GM12875 (cell line): ENCODE results near the gene PXDN.
"Not testable (repeated sequence)": the region's sequence is repeated elsewhere in the genome, so short reads cannot be mapped to it uniquely, and the experiment has no call there.

Experiments
- H3K4me3 ChIP-seq: one replicate; pipeline ENCODE4 v1.5.1; 2011; ENCODE audit warnings: low read depth, low read length, control low read depth
- TF ChIP-seq, protein P1 (sequence below): IDR thresholded peaks from 2 replicates; pipeline ENCODE4 v1.5.1; 2011; ENCODE audit warnings: low read depth, mild to moderate bottlenecking, control low read depth, inconsistent platforms, low read length, moderate library complexity, borderline replicate concordance; ENCODE audit not compliant: insufficient read depth

The PXDN gene

DNA sequence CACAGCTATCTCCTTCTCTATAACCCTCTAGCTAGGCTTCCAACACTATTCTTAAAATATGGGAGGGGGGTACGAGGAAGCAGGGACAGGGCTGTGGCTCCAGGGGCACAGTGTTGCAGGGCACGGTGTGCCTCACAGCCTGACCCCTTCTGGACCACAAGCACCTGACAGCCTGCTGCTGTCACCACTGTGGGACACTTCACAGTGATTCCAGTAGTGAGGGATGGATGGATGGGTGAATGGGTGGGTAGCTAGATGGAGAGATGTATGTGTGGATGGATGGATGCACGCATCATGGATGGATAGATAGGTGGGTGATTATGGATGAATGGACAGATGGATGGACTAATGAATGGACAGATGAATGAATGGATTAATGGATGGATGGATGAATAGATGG, 21.6 kb downstream of the PXDN start:
- H3K4me3 ChIP-seq: no peak overlapping the region
- TF ChIP-seq, protein P1, sequence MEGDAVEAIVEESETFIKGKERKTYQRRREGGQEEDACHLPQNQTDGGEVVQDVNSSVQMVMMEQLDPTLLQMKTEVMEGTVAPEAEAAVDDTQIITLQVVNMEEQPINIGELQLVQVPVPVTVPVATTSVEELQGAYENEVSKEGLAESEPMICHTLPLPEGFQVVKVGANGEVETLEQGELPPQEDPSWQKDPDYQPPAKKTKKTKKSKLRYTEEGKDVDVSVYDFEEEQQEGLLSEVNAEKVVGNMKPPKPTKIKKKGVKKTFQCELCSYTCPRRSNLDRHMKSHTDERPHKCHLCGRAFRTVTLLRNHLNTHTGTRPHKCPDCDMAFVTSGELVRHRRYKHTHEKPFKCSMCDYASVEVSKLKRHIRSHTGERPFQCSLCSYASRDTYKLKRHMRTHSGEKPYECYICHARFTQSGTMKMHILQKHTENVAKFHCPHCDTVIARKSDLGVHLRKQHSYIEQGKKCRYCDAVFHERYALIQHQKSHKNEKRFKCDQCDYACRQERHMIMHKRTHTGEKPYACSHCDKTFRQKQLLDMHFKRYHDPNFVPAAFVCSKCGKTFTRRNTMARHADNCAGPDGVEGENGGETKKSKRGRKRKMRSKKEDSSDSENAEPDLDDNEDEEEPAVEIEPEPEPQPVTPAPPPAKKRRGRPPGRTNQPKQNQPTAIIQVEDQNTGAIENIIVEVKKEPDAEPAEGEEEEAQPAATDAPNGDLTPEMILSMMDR: no peak

DNA sequence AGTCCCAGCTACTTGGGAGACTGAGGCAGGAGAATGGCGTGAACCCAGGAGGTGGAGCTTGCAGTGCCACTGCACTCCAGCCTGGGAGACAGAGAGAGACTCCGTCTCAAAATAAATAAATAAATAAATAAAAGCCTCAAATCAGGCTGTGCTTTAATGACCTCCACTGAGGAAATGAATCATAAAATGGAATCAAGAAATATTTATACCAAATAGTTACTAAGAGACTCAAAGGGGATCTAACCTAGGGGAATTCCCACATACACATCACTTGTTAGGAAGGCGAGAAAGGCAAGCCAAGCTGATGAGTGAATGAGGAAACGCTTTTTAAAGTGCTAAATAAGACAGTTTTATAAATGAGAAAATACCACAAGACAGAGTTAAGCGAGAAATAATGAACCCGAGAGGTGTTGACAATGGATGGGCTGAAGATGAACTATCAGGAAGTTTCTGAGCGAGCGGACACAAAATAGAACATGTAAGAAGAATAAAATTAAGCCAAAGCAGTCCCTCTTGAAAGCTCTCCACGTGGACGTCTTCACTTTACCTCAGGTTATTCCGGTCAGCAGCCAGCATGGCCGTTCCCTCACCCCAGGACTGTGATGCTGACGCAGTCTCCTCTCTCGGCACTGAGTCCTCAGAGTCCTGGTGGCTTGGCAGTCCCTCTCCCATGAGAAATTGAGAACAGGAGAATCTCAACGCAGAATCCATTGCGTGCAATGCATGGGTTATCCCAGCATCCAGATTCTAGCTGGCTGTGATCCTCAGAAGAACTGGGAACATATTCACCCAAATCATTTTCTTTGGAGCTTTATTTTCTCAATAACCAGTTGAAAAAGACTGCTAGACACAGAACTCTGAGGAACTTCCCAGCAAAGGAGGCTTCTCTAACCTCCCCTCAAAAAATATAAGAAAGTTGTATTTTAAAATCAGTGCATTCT, 22.3 kb downstream of the PXDN start:
- no peak overlapping the region for H3K4me3 ChIP-seq
- TF ChIP-seq, protein P1: no peak

DNA sequence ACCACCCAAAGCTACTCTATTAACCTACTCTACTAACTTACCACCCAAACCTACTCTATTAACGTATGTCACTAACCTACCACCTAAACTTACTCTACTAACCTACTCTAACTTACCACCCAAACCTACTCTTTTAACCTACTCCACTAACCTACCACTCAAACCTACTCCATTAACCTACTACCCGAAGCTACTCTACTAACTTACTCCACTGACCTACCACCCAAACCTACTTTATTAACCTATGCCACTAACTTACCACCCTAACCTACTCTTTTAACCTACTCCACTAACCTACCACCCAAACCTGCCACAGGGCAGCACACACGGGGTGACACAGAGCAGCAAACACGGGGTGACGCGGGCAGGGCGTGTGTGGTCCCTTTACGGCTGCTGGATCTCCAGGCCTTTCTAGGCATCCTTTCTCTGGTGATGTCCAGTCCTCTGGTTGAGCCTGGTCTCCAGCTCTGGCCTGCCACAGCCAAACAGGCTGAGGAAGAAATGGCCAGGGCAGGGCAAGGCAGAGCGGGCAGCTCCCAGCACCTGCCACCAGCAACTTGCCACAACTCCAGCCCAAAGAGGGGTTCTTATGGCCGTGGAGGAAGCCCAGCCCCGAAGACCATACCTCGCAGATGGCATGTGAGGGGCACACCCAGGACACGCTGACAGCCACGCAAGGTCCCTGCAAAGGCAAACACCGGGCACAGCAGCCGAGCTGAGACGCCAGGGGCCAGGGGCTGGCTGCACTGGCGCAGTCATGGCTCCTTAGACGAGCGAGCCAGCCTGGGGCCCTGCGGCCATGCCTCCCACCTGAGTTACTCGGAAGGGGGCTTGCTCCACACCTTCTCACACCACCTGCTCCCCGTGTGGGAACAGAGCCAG, 25.7 kb downstream of the PXDN start:
- H3K4me3 ChIP-seq: no peak overlapping the region
- TF ChIP-seq, protein P1: no peak

DNA sequence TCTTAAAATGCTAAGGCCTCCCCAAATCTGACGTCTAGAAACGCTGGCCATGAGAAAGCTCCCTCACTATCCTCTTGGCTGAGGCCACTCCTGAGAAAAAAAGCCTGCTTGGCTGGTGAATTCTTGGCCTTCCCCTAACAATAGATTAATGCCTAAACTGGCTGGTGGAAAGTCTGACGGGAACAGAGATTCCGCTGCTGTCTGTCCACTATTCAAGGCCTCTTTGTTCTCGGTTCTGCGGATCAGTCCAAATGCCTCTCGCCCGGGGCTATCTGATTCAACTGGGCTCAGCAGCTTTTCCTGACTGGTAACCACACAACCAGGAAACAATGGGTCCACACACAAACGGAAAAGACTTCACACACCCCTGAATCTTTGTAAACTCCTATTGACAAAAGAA, 27.2 kb downstream of the PXDN start:
- TF ChIP-seq, protein P1: no peak

DNA sequence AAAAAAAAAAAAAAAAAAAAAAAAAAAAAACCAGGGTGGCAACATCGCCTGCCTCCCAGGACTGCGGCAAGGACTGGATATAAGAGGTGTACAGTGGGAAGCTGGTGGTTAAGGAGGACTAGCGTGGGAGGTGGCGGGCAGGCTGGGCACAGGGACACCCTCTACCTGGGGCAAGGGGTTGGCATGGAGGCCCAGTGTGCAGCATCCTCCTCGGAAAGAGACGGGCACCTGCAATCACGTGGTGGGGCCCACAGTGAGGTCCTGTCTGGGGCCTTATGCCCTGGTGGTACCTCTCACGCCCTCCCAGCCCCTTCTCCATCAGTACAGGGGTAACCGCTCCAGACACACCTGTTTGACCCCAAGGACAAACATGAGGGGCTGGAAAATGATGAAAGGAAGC, 27.9 kb downstream of the PXDN start:
- H3K4me3 ChIP-seq: no peak overlapping the region
- TF ChIP-seq, protein P1: no peak

More for the DNA sequence above, 27.2 kb downstream of the PXDN start:
- no peak overlapping the region for H3K4me3 ChIP-seq

DNA sequence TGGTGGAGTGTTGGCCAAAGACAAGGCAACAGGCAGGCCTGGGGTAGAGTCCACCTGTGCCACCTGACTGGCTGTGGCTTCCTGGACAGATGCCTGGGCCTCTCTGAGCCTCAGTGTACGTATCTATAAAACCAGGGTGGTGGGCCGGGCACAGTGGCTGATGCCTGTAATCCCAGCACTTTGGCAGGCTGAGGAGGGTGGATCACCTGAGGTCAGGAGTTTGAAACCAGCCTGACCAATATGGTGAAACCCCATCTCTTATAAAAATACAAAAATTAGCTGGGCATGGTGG, 28.4 kb downstream of the PXDN start:
- H3K4me3 ChIP-seq: not testable (repeated sequence)

GRCh38 chr2:1715184-1716013, 28.9 kb downstream of the PXDN start:
- H3K4me3 ChIP-seq: no peak overlapping the region
- TF ChIP-seq, protein P1: no peak
